ENCODE results near the gene KLRD1. TPM values are rescaled to one million over a fixed set of nuclear protein-coding genes. Genes with fewer than 3 reads are reported as not detected.

KLRD1 gene
- total and polyA plus RNA-seq, 2 experiments from 2014 or later, result 0.03 to 0.27 TPM

- TF ChIP-seq ZNF462 (CRISPR knock-in tag; IDR thresholded peaks at IDR 0.05) (no peak), STAT1 (IDR thresholded peaks at IDR 0.05; ENCODE audit: unreplicated experiment) (no peak), JUNB (IDR thresholded peaks at IDR 0.05; ENCODE audit: unreplicated experiment) (no peak), EZH2 (IDR thresholded peaks at IDR 0.05; ENCODE audit: low read depth, unreplicated experiment) (no peak), NANOG (IDR thresholded peaks at IDR 0.05; ENCODE audit: borderline replicate concordance) (no peak), CTCF (conservative IDR thresholded peaks at IDR 0.05; ENCODE audit: low read depth in 2 of 2) (no peak)
These were observed 64.9 kb downstream of the KLRD1 start (continued) for GRCh38 chr12:10372559-10372958.

GRCh38 chr12:10374624-10375018 is 67.0 kb downstream of the KLRD1 start:
- peaks cover 24% of the 10 kb centered on the region for H3K4me1 ChIP-seq (ENCODE audit: insufficient read depth)
- no peak for DNase-seq (ENCODE audit: low spot score)
- Mint-ChIP-seq H3K4me1 (peaks cover 35% of the 10 kb centered on the region), H3K36me3 (ENCODE audit: low read depth) (no peaks in the 10 kb centered on the region), H3K27ac (no peak overlapping the region), H3K27me3 (ENCODE audit: insufficient read depth, low read depth, poor library complexity) (peaks cover 2% of the 10 kb centered on the region), H3K4me3 (no peak overlapping the region), H3K9me3 (no peaks in the 10 kb centered on the region)
- H3F3A ChIP-seq (replicated peaks; ENCODE audit: low read depth), result no peaks in the 10 kb centered on the region
- H2AFZ ChIP-seq, result 0 out of 2 replicates have a peak overlapping the region, but pooled peaks have one; percentile 54
- H3K9me2 ChIP-seq (ENCODE audit: insufficient read depth), result no peaks in the 10 kb centered on the region
- H3K36me3 ChIP-seq (ENCODE audit: insufficient read depth), result no peaks in the 10 kb centered on the region
- no peak for ATAC-seq
- no peaks in the 10 kb centered on the region for H3K79me2 ChIP-seq (replicated peaks; ENCODE audit: insufficient read depth)
- no peaks in the 10 kb centered on the region for H4K20me1 ChIP-seq (replicated peaks; ENCODE audit: insufficient read depth)
- no peak overlapping the region for H3K27ac ChIP-seq (ENCODE audit: low read depth)
- H3K27me3 ChIP-seq (ENCODE audit: insufficient read depth), result no peaks in the 10 kb centered on the region
- no peak overlapping the region for H3K4me3 ChIP-seq
- no peak overlapping the region for H3K4me2 ChIP-seq
- TF ChIP-seq ETS1 (IDR thresholded peaks at IDR 0.05) (no peak), ZNF462 (CRISPR knock-in tag; IDR thresholded peaks at IDR 0.05) (no peak)
